ENCODE results near the gene DEDD. TPM values are rescaled to one million over a fixed set of nuclear protein-coding genes. Genes with fewer than 3 reads are reported as not detected.

DEDD gene
- polyA plus RNA-seq, 2 of the 4 experiments (the other 2 are of a cell fraction), result 25.3 to 38.4 TPM

DNA sequence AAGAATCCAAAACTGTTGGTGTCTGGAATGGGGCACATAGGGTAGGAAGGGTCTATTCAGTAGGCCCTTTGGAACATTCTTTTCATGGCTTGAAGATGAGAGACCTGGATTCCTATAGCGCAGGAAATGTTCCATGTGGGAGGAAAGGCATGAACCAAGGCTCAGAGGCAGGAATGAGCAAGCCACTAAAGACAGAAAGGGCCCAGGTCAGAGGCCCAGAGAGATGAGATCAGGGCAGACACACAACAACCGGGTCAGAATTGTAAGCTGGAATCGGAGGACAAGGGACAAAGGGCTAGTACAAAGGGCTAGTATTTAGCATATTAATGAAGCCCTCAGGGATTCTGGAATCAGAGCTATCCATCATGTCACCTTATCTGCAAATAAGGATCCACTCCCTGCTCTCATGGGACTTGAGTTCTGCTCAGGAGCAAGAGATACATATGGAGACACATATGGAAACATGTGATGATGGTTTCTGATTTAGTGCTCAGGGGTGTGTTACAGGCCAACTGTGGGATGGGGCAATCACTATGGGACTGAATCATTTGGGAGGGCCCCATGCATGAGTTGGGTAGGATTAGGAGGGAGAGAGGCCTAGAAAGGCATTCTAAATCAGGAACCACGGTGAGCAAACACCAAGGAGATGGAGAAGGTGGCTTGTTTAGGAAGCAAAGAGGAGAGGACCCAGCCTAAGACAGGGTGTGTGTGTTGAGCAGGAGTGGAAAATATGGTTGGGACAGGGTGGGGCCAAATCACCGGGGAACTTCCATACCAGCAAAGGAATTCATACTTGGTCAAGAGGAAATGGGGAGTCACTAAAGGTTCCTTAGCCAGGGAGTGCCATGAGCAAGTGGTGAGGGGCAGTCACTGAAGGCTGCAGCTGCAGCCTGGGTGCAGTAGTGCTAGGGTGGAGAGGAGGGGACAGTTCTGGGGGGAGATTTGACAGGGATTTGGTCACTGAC is 51.7 kb downstream of the DEDD start:
- DNase-seq (ENCODE audit: low read depth in 1 of 2, low spot score in 1 of 2) (no peak), ATAC-seq (no peak), FAIRE-seq (no peak)
- Histone ChIP-seq H3K27ac (peak overlapping the region; percentile 32 to 88), H3K4me1 (peaks cover 45% of the 10 kb centered on the region), H3K4me3 (no peak overlapping the region), H3K4me2 (no peak overlapping the region), H3K9me3 (no peaks in the 10 kb centered on the region)
- POLR2A ChIA-PET, result no interaction called here
- TF ChIP-seq RAD21 (conservative IDR thresholded peaks at IDR 0.05 in 1 of 2, IDR thresholded peaks at IDR 0.05 in 1 of 2), result no peak
- CTCF ChIA-PET, result interaction anchor here (1.1 to 12.7 kb wide), 5 partner anchors 9 to 83 kb away, joined by 3 to 167 read pairs (median 5); partner anchors contain the start of gene KLHDC9
- WGBS (ENCODE audit: missing lambda C conversion rate), result 73% methylated on average over 5 of the region's 5 CpGs

DNA sequence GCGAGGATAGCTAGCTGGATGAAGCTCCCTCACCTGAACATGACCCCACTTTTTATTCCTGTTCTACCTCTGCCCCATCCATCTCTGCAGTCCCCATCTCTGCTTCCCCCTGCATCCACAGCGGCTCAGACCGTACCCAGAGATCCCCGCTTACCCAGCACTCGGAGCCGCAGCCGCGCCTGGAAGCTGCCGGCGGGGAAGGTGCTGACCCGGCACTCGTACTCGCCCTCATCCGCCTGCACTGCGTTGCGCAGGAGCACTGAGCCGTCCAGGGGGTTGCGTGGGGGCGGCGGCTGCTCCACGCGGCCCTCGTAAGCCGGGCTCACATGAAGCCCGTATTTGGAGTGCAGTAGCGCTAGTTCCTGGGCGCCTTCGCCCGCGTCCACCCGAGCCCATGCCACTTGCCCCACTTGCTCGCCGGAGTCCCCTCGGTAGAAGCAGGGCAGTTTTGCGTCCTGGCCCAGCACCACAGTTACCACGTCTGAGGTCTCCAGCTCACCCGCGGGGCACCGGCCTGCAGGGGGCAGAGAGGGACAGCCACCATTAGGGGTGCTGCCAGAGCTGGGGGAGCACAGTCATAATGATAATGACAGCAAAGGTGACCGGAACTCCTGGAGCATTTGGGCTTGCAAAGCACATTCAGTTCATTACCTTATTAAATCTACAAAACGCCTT is 52.9 kb downstream of the DEDD start:
- DNase-seq (ENCODE audit: low read depth in 1 of 2, low spot score in 1 of 2), result no peak

DNA sequence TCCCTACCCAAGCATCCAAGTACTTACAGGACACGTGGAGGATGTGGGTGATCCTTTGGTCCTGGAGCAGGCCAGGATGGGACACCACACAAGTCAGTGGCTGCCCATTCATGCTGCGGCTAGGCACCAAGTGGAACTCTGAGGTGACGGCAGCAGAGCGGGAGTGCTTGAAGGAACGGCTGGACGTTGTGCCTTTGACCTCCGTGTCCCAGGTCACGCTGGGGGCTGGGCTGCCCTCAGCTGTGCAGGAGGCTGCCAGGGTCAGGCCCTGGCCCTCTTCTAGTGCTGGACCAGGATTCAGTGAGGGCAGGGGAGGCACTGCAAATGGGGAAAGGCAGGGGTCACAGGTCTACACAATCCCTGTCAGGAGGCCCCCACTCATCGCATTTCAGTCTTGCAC is 55.0 kb downstream of the DEDD start:
- no peak overlapping the region for H3K4me3 ChIP-seq
- no peaks in the 10 kb centered on the region for H3K9me3 ChIP-seq
- WGBS (ENCODE audit: missing lambda C conversion rate), result 86% methylated on average over 8 of the region's 9 CpGs
- H3K27ac ChIP-seq, result peak overlapping the region in 1 of 2 experiments; percentile 45; a peak in 2 of 6 replicates
- H3K4me1 ChIP-seq, result peaks cover 26% of the 10 kb centered on the region
- ATAC-seq (no peak), FAIRE-seq (no peak), DNase-seq (ENCODE audit: low read depth in 1 of 2, low spot score in 1 of 2) (no peak)
- no peak overlapping the region for H3K4me2 ChIP-seq
- ChIA-PET POLR2A (no interaction called here), CTCF (interaction anchor here (13.9 kb wide), 1 partner anchor 20 kb away, joined by 319 read pairs; the partner anchor contains the start of gene KLHDC9)
- TF ChIP-seq RARB (CRISPR knock-in tag; IDR thresholded peaks at IDR 0.05), result no peak
- TF ChIP-seq EHMT2 (IDR thresholded peaks at IDR 0.05; ENCODE audit: low read depth), result no peak
- no peak for TF ChIP-seq ZSCAN20 (CRISPR knock-in tag; IDR thresholded peaks at IDR 0.05)
- TF ChIP-seq, protein P1, sequence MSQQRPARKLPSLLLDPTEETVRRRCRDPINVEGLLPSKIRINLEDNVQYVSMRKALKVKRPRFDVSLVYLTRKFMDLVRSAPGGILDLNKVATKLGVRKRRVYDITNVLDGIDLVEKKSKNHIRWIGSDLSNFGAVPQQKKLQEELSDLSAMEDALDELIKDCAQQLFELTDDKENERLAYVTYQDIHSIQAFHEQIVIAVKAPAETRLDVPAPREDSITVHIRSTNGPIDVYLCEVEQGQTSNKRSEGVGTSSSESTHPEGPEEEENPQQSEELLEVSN (IDR thresholded peaks at IDR 0.05; ENCODE audit: borderline replicate concordance, low read depth), result no peak
- no peak for TF ChIP-seq JUN (IDR thresholded peaks at IDR 0.05)
- TF ChIP-seq JUNB (IDR thresholded peaks at IDR 0.05), result no peak
- TF ChIP-seq HOXB13 (CRISPR knock-in tag; IDR thresholded peaks at IDR 0.05; ENCODE audit: low read depth), result no peak
- no peak for TF ChIP-seq CHD4 (IDR thresholded peaks at IDR 0.05; ENCODE audit: borderline replicate concordance)
- TF ChIP-seq FOSL2 (IDR thresholded peaks at IDR 0.05), result no peak
- no peak for TF ChIP-seq FOSL2 (CRISPR knock-in tag; IDR thresholded peaks at IDR 0.05)
- TF ChIP-seq, protein P2, sequence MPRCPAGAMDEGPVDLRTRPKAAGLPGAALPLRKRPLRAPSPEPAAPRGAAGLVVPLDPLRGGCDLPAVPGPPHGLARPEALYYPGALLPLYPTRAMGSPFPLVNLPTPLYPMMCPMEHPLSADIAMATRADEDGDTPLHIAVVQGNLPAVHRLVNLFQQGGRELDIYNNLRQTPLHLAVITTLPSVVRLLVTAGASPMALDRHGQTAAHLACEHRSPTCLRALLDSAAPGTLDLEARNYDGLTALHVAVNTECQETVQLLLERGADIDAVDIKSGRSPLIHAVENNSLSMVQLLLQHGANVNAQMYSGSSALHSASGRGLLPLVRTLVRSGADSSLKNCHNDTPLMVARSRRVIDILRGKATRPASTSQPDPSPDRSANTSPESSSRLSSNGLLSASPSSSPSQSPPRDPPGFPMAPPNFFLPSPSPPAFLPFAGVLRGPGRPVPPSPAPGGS (IDR thresholded peaks at IDR 0.05), result no peak
- no peak for TF ChIP-seq RNF2 (IDR thresholded peaks at IDR 0.05; ENCODE audit: borderline replicate concordance, low read depth)
- TF ChIP-seq SMC3 (IDR thresholded peaks at IDR 0.05), result no peak
- no peak for TF ChIP-seq HDAC2 (IDR thresholded peaks at IDR 0.05)

More for the DNA sequence above, 52.9 kb downstream of the DEDD start:
- H3K27ac ChIP-seq, result peak overlapping the region in 1 of 2 experiments; percentile 5; a peak in 1 of 6 replicates
- ATAC-seq (no peak), FAIRE-seq (no peak)
- POLR2A ChIA-PET, result interaction anchor here (0.9 kb wide), 1 partner anchor 32 kb away, joined by 3 read pairs; no protein-coding TSS in a partner anchor
- H3K4me2 ChIP-seq, result no peak overlapping the region
- H3K4me3 ChIP-seq, result no peak overlapping the region
- peaks cover 40% of the 10 kb centered on the region for H3K4me1 ChIP-seq
- TF ChIP-seq PHF8 (IDR thresholded peaks at IDR 0.05; ENCODE audit: borderline replicate concordance, low read depth) (no peak), EP300 (IDR thresholded peaks at IDR 0.05) (no peak), GATA3 (IDR thresholded peaks at IDR 0.05; ENCODE audit: borderline replicate concordance) (no peak), CBX8 (IDR thresholded peaks at IDR 0.05) (no peak), RNF2 (IDR thresholded peaks at IDR 0.05; ENCODE audit: borderline replicate concordance, low read depth) (no peak), EHF (CRISPR knock-in tag; IDR thresholded peaks at IDR 0.05) (no peak), HOXB13 (CRISPR knock-in tag; IDR thresholded peaks at IDR 0.05; ENCODE audit: low read depth) (no peak), SMC3 (IDR thresholded peaks at IDR 0.05) (no peak), ESRRA (IDR thresholded peaks at IDR 0.05; ENCODE audit: borderline replicate concordance, low read length) (no peak), CBX2 (IDR thresholded peaks at IDR 0.05; ENCODE audit: borderline replicate concordance, low read depth) (no peak), SREBF2 (IDR thresholded peaks at IDR 0.05) (no peak), MYC (IDR thresholded peaks at IDR 0.05; ENCODE audit: borderline replicate concordance, low read length) (no peak), POLR2AphosphoS2 (conservative IDR thresholded peaks at IDR 0.05; ENCODE audit: low read length) (no peak), RFX5 (IDR thresholded peaks at IDR 0.05) (no peak), JUNB (IDR thresholded peaks at IDR 0.05) (no peak), CHD4 (IDR thresholded peaks at IDR 0.05; ENCODE audit: borderline replicate concordance) (no peak)
- TF ChIP-seq, protein P3, sequence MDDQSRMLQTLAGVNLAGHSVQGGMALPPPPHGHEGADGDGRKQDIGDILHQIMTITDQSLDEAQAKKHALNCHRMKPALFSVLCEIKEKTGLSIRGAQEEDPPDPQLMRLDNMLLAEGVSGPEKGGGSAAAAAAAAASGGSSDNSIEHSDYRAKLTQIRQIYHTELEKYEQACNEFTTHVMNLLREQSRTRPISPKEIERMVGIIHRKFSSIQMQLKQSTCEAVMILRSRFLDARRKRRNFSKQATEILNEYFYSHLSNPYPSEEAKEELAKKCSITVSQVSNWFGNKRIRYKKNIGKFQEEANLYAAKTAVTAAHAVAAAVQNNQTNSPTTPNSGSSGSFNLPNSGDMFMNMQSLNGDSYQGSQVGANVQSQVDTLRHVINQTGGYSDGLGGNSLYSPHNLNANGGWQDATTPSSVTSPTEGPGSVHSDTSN (IDR thresholded peaks at IDR 0.05), result no peak
- TF ChIP-seq, protein P1 (IDR thresholded peaks at IDR 0.05; ENCODE audit: borderline replicate concordance, low read depth), result no peak
- TF ChIP-seq, protein P4, sequence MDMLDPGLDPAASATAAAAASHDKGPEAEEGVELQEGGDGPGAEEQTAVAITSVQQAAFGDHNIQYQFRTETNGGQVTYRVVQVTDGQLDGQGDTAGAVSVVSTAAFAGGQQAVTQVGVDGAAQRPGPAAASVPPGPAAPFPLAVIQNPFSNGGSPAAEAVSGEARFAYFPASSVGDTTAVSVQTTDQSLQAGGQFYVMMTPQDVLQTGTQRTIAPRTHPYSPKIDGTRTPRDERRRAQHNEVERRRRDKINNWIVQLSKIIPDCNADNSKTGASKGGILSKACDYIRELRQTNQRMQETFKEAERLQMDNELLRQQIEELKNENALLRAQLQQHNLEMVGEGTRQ (IDR thresholded peaks at IDR 0.05), result no peak
- TF ChIP-seq, protein P5, sequence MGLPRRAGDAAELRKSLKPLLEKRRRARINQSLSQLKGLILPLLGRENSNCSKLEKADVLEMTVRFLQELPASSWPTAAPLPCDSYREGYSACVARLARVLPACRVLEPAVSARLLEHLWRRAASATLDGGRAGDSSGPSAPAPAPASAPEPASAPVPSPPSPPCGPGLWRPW (IDR thresholded peaks at IDR 0.05), result no peak
- 93% methylated on average over 26 of the region's 41 CpGs for WGBS (ENCODE audit: missing lambda C conversion rate)
- H3K9me3 ChIP-seq, result no peaks in the 10 kb centered on the region
- CTCF ChIA-PET, result interaction anchor here (1.1 to 12.7 kb wide), 5 partner anchors 8 to 82 kb away, joined by 3 to 167 read pairs (median 5); partner anchors contain the start of gene KLHDC9

Measured in A549 (cell line).